ENCODE results near the gene DVL2. TPM values are rescaled to one million over a fixed set of nuclear protein-coding genes. Genes with fewer than 3 reads are reported as not detected.

Gene DVL2
- total RNA-seq, 1 donor from 2014 or later: 28.6 TPM

DNA sequence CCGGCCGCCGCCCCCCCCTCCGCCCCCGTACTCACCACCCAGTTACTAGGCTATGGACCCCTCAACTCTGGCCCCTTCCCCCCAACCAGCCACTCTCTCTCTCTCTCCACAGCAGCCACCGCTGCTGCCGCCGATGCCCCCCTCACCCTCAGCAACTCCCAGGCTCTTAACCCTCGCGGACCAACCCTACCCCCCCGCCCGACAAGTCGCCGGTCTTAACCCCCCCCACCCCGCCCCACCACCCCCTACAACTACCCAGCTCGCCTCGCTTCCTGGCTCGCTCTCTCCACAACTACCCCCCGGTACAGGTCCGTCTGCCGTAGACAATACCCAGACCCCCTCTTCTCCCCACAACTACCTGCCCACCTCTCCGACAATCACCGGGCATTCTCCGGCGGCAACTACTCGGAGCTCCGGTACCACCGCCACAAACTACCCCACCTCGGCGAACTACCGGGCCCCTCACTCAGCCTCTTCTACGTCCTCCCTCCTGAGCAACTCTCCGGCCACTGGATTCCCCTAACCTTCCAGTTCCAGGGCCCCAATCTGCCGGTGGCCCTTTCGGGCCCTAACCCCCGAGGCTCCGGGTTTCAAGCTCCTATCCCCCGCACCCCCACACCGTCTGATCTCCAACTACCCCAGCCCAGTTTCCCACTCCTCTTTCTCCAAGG lies 4.2 kb upstream of the DVL2 start:
- peak in 1 of 2 donors; percentile 58 for DNase-seq (ENCODE audit: low read depth in 2 of 2)

DNA sequence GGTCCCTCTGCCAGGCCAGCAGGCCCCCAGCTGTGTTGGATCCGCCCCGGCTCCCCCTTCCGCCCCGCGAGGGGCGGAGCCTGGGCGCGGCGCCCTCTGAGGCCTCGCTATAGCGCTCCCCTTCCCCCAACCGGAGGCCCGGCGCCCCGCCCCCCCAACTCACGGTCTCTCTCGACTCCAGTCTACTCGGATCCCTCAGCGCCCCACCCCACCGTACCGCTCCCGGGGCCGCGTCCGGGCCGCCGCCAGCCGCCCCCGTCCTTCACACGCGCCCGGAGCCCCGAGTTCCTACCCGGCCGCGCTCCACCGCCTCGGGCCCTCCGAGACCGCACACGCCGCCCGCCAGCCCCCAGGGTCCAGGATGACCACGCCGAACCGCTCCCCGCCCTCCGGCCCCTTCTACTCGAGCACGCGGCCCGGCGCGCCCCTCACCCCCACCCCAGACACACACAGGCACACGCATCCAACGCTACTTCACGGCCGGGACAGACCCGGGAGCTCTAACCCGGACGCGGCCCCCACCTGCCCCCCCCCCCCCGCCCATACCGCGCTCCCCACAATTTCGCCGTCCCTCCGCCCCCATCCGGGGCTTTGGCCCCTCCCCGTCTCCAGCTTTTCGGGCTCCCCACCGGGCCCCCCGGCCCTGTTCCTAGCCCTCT lies 3.6 kb upstream of the DVL2 start:
- peak in 1 of 2 donors; percentile 66 for DNase-seq (ENCODE audit: low read depth in 2 of 2)

DNA sequence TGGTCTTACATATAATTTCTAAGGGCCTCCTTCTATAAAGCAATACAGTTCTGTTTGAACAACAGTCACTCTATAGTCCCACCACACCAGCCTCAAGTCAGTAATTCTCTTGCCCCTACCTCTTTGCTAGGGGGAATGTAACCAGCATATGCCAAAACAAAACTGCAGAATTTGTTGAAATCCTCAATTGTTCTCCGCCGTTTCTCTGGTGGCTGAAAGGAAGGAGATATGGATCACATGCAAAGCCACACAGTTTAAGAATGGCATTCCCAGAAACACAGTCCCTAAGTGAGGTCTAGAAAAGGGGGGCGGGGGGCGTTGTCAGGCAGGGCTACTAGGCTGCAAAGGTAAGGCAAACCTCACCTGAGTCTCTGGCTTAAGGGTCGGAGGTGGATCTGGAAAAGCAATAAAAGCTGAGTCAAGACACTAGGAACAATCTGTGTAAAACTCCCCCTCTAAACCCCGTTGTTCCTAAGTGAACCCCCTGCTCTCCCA lies 3.0 kb upstream of the DVL2 start:
- no peak for DNase-seq (ENCODE audit: low read depth in 2 of 2)

DNA sequence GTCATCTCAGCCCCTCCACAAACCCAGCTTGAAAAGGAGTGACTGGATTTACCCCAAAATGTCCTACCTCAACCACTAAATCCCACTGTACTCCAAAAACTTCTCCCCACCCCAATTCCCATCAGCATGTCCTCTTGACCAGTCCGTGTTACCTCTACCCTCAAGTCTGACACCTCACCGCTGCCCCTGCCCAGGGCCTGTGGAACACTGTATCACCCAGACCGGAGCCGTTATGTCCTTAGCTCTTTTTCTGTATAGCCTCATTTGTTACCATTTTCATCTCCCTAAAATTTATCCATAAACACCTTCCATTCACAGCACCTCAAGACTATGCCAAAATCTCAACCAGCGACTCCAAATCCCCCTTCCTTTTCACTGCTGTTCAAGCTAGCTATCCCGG lies 2.5 kb upstream of the DVL2 start:
- no peak for DNase-seq (ENCODE audit: low read depth in 2 of 2)

DNA sequence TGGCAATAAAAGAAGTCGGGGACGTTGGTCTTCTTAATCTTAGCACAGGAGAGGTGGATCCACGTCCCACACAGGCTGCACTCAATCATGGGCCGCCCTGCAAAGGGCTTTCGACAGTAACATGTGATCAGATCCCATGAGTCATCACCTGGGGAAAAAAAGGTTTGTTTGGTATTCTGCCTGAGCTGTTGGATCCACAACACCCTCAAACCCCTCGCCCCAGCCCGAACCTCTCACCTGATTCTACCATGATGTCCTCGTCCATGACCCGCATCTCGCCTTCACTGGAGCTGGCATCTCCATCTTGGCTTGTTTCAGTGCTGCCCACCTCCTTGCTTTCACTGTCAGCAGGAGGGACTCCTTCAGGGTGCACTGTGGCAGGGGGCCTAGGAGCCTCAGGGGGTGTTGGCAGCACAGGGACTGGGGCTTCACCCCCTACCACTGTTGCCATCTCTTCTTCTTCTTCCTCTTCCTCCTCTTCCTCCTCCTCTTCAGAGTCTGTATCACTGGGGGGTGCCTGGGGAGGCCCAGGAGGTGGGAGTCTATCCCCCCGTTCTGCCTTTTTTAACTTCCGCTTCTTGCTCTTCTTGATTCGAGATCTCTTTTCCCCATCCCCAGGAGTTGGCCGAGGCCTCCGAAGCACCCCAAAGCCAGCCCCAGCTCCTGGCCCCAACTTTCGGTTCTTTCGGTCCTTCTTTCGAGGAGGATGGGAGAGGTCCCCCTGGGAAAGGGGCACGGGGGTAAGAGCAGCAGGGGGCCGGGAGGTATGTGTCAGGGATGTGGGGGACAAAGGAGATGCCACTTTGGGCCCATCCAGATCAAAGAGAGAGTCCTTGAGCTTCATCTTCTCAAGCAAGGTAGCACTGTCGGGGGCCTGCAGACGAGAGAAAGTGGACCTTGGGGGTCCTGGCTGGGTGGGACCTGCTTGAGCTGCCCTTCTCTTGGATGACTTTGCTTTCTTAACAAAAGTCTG lies 1.7 kb upstream of the DVL2 start:
- peak in 1 of 2 donors; percentile 35 for DNase-seq (ENCODE audit: low read depth in 2 of 2)

DNA sequence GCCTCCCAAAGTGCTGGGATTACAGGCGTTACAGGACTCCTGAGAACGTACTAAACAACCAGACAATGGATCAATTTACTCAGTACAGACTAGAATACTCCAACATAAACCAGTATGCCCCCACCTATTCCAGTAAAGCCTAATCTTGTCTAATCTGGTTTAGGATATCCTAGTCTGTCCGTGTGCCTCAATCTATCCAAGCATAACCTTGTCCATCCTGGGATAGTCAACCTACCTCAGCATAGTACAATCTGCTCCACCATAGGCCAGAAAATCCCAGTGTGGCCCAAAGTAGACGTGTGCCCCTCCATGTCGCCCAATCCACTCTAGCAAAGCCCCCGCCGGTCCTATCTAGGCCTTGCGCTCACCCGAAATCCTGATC lies 625 bp downstream of the DVL2 start:
- no peak for DNase-seq (ENCODE audit: low read depth in 2 of 2)

DNA sequence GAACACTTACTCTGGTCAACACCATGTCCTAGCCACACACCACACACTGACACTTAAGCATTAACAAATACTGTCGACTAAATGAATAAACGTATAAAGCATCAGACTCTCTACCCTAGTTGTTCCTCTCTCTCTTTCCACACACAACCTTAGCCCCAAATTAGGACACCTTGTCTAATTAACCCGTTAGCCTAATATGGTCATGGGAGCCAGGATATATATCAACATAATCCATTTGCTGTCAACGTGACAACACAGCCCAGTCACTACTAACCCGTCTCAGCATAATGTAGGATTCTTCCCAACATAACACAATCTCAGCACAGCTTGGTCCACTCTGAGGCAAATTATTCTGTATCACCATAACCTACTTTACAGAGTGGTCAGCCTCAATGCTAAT lies 2.2 kb downstream of the DVL2 start:
- no peak for DNase-seq (ENCODE audit: low read depth in 2 of 2)

DNA sequence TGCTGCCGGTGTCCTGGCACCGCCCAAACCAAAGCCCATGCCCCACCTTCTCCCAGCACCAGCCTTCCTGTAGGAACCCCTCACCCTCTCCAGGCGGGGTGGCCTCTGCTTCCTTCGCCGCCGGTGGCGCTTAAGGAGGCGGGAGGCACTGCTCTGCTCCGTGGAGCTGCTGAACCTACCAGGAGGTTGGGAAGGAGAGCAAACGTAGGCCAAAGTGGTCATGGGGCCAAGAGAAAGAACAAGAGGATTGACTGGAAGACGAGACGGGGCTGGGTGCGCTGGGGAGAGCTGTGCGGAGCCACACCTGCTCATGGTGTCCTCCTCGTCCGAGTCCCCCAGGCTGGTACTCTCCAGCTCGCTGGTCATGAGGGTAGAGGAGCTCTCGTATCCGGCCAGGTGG lies 4.8 kb downstream of the DVL2 start:
- no peak for DNase-seq (ENCODE audit: low read depth in 2 of 2)

DNA sequence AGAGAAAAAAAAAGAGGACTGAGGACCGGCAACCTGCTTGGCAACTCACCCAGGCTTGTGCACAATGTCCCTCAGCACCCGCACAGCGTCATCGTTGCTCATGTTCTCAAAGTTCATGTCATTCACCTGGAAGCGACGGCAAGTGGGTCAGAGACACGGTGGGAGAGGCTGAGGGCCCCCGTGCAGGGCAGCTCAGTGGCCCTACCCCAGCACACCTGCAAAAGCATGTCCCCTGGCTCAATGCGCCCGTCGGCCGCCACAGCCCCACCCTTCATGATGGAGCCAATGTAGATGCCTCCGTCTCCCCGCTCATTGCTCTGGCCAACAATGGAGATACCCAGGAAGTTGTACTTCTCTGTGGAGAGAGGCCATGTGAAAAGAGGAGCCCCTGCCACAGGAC lies 5.4 kb downstream of the DVL2 start:
- no peak for DNase-seq (ENCODE audit: low read depth in 2 of 2)

DNA sequence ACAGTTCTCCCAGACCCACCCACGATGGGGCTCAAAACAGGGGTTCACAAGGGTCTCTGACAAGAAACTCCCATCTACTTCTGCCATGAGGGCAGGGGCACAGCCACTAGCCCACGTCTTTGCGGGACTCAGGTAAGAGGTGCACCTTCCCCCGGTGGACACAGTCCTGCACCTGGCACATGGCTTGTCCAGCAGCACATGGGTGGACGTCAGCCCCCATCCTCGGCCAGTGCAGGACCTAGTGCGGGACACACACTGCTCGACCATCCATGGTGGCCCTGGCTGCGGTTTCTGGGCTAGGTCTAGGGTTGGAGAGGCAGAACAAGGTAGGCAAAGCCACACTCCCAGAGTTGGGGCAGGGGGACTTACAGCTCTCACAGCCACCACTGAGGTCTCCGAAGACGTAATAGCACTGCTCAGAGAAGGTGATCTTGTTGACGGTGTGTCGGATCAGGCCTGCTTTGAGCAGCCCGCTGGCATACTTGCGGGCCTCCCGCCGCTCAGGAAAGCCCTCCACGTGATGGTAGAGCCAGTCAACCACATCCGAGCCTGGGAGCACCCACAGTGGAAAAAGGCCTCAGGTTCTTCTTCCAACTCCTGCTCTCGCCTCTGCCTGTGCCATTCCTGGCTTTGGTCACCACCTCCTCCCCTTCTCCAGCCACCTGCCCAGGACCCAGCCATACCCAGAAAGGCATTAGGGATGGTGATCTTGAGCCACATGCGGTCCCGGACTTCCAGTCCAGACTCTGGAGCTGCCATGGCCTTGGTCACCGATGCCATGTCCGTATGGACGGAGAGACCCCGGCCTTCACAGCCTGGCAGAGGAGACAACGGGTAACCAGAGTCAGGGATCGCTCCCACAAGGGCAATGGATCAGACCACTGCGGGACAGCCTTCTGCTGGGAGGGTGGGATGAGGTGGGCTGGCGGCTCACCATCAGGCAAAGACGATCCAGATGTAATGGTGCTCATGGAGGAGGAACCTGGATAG lies 7.3 kb downstream of the DVL2 start:
- no peak for DNase-seq (ENCODE audit: low read depth in 2 of 2)

DNA sequence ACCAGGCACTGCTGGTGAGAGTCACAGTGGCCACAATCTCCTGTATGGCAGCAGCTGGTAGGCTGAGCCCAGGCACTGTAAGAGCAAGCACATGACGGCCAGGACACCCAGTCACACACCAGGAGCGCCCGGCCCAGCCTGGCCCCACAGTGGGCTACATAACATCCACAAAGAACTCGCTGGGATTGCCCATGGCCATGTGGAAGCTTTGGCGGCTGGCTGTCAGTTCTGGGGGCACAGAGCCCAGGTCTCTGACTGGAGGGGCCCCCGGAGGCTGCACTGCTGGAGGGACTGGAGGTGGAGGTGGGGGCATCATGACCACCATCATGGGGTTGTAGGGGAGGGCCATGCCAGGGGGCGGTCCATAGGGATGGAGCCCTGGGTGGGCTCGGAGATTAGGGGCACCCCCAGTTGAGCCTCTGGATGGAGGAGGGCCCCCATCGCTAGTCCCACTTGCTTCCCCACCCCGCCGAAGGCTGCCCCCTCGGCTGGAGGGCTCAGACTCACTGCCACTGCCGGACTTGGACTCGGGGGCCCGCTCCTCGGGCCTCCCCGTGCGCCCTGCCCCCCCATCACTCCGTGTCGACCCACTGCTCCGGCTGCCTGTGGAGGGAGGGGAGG lies 8.5 kb downstream of the DVL2 start:
- no peak for DNase-seq (ENCODE audit: low read depth in 2 of 2)

DNA sequence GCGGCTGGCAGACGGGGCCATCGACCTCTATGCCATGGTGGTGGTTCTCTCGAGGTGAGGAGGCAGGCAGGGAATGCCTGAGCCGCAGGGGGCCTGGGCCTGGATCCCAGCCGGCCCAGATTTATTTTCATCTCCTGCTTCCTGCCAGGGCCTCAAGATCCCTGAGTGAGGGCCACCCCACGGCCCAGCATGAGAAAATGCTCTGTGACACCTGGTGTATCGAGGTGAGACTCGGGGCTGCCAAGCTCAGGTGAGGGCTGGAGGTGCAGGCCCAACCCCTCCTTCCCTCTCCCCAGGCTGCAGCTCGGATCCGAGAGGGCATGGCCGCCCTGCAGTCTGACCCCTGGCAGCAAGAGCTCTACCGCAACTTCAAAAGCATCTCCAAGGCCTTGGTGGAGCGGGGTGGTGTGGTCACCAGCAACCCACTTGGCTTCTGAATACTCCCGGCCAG lies 9.6 kb downstream of the DVL2 start:
- DNase-seq (ENCODE audit: low read depth in 2 of 2): no peak

DNA sequence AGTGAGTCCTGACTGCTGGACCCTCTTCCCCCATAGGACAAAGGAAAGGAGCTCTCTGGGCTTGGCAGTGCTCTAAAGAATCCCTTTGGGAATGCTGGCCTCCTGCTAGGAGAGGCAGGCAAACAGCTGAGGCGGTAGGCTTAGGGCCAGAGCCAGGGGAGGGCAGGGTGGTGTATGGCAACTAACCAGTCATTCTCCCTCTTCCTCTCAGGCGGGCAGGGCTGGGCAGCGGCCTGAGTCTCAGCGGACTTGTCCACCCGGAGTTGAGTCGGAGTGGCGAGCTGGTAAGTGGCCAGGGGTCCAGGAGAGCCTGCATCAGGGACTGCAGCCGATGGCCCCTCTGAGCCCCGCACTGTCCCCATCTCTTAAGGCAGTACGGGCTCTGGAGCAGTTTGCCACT lies 10.2 kb downstream of the DVL2 start:
- no peak for DNase-seq (ENCODE audit: low read depth in 2 of 2)

DNA sequence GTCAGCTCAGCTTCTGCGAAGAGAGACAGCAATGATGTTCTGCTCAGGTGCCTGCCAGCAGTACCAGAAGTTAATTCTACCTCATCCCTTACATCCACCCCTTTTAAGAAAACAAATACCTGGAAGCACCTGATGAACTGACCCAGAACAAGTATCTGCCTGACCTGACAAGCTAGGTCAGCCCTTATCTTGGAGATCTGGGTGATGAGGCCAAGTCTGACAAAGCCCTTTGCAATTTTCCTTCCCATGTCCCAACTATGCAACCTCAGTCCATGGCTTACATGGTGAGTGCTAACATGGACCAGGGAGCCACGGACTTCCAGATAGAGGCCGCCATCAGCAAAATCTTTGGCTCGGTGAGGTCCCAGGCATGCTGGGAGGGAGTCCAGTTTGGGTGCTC lies 10.9 kb downstream of the DVL2 start:
- no peak for DNase-seq (ENCODE audit: low read depth in 2 of 2)

DNA sequence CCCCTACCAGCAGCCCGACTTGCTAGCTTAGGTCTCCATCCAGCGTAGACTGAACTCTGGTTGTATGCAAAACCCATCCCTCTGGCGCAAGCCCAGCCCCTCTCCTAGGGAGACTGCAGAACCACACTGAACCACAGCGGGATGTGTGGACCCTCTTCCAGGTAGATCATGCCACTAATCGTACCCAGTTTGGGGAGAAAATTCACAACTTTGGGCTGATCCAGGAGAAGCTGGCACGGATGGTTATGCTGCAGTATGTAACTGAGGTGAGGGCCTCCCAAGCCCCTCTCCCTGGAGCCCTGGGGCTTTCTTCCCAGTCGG lies 11.4 kb downstream of the DVL2 start:
- DNase-seq (ENCODE audit: low read depth in 2 of 2): no peak

DNA sequence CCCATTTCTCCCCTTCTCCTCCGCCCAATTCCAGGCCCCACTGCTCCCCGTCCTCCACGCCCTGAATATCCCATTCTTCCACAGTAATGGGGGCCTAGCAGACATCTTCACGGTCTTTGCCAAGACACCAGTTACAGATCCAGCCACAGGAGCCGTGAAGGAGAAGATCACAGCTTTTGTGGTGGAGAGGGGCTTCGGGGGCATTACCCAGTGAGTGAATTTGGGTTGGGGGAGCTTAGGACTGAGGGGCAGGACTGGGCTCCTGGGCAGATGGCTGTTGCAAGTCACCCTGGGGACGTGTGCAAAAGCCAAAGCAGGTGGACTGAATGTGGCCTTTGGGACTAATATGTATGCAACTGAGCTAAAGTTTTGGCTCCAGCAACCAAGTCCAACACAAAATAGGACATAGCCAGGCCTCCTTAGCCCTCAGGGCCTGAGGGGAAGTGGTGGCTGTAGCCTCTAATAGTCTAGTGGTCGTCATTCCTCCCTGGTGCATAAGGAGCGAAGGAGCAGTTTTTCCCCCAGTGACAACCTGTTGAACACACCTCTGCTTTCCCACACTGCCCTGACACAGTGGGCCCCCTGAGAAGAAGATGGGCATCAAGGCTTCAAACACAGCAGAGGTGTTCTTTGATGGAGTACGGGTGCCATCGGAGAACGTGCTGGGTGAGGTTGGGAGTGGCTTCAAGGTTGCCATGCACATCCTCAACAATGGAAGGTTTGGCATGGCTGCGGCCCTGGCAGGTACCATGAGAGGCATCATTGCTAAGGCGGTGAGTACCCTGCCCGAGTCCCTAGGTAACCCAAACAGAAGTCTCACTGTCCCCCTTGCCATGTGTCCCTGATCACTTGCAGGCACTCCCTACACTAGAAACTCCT lies 12.0 kb downstream of the DVL2 start:
- no peak for DNase-seq (ENCODE audit: low read depth in 2 of 2)

DNA sequence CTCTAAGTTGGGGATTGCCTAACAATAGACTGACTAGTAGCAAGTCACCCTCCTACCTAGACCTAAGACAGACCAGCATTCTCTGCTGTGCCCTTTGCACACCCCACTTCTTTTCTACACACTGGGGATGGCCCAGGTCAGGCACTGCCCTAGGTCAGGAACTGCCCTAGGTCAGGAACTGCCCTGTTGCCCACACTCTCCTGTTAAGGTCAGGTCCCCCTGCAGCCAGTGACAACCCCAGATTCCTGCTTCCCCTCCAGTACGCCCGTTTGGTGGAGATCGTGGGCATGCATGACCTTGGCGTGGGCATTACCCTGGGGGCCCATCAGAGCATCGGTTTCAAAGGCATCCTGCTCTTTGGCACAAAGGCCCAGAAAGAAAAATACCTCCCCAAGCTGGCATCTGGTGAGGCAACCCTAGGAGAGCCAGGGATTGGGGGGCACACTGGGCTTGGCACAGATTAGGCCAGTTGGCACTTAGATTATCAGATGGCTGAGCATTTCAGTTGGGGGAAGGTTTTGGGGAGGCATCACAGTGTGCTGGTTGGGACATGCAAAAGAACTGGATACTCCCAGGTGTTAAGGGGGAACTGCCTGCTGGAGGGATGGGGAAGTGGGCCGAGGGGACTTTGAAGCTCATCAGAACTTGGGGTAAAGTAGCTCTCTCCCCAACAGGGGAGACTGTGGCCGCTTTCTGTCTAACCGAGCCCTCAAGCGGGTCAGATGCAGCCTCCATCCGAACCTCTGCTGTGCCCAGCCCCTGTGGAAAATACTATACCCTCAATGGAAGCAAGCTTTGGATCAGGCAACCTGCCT lies 12.8 kb downstream of the DVL2 start:
- DNase-seq (ENCODE audit: low read depth in 2 of 2): no peak

DNA sequence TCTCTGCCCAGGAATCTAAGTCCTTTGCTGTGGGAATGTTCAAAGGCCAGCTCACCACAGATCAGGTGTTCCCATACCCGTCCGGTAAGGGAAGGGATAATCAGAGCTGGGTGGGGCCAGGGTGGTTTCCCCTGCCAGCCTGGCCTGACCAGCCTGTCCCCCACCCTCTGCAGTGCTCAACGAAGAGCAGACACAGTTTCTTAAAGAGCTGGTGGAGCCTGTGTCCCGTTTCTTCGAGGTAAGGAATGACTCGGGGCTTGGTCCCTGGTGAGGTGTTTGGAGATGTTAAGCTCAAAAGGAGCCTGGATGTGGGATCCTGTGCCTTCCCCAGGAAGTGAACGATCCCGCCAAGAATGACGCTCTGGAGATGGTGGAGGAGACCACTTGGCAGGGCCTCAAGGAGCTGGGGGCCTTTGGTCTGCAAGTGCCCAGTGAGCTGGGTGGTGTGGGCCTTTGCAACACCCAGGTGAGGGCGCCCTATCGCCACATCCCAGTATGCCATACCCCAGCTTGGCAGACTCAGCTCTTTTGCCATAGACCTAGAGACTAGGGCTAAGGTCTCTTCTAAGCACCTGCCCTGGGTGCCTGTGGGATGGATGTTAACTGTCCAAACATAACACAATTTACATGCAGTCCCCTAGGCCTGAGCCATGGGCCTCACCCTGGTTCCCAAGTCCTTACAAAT lies 13.6 kb downstream of the DVL2 start:
- peak; percentile 68 to 88 for DNase-seq (ENCODE audit: low read depth in 2 of 2)
